Spleen (tissue), 7 donors: Measurements from ENCODE around the gene SCFD2.

Source experiments
- POLR2AphosphoS5 ChIP-seq, 3 donors: sonication (generic); formaldehyde crosslinking; IDR thresholded peaks; one replicate each; pipeline ENCODE4 v1.5.1; 2017; ENCODE audit warnings: antibody characterized with exemption in 3 of 3
- TF ChIP-seq, protein P1 (sequence below), 11 experiments: fragments of 200-600 bp in 7 of 11; fragments of 450-650 bp in 4 of 11; sonication (generic) in 4 of 11; IDR thresholded peaks in 8 of 11; conservative IDR thresholded peaks in 3 of 11; 1 replicate in 7 of 11; 2 replicates in 4 of 11; pipeline versions ENCODE4 v1.4.0 to v1.8.0; 2016 to 2021; ENCODE audit warnings: antibody characterized with exemption in 11 of 11, inconsistent platforms in 4 of 11, mild to moderate bottlenecking in 1 of 11
- donor health status: DM: no; HTN: no; CAD: no; lungs with moderate emphysema.
- donor health status: DM: no; HTN: no; CAD: no.
- donor health status: DM: no; HTN: no; CAD: no.

DNA sequence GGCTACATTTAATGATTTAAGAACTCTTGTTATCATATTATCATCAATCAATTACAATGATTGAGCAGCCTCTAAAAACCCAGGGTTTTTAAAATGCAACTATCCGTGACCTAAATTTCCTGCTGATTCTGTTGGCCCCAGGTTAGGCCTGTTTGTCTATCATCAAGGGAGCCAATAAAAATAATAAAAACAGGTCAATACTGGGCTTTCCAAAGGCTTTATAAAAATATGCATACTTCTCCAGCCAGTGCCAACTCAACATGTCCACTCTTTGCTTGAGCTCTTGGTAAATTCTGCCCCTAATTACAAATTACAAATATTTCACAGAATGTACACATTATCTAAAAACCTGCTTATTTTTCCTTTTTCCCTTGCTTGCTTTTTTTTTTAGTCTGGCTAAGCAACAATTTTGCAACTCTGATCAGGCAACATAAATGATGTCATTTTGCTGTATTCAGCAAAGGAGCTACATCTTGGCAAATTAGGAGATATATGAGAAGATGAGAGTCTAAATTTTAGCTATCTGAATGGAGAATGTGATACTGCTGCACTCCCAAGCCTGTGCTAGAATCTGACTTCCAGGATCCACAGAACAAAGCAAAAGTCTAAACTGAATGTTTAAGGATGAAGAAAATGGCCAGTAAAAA is 204.0 kb downstream of the SCFD2 start:
- no peak for TF ChIP-seq POLR2AphosphoS5 (IDR thresholded peaks at IDR 0.05)
- TF ChIP-seq, protein P1, sequence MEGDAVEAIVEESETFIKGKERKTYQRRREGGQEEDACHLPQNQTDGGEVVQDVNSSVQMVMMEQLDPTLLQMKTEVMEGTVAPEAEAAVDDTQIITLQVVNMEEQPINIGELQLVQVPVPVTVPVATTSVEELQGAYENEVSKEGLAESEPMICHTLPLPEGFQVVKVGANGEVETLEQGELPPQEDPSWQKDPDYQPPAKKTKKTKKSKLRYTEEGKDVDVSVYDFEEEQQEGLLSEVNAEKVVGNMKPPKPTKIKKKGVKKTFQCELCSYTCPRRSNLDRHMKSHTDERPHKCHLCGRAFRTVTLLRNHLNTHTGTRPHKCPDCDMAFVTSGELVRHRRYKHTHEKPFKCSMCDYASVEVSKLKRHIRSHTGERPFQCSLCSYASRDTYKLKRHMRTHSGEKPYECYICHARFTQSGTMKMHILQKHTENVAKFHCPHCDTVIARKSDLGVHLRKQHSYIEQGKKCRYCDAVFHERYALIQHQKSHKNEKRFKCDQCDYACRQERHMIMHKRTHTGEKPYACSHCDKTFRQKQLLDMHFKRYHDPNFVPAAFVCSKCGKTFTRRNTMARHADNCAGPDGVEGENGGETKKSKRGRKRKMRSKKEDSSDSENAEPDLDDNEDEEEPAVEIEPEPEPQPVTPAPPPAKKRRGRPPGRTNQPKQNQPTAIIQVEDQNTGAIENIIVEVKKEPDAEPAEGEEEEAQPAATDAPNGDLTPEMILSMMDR (IDR thresholded peaks at IDR 0.05 in 8 of 11, conservative IDR thresholded peaks at IDR 0.05 in 3 of 11): no peak
